ENCODE measurements around the gene ITPR3. TPM values are rescaled to one million over a fixed set of nuclear protein-coding genes. Genes with fewer than 3 reads are reported as not detected.

Gene ITPR3
- total RNA-seq, 4 donors from 2014 or later: 105 to 262 (median 124) TPM

DNA sequence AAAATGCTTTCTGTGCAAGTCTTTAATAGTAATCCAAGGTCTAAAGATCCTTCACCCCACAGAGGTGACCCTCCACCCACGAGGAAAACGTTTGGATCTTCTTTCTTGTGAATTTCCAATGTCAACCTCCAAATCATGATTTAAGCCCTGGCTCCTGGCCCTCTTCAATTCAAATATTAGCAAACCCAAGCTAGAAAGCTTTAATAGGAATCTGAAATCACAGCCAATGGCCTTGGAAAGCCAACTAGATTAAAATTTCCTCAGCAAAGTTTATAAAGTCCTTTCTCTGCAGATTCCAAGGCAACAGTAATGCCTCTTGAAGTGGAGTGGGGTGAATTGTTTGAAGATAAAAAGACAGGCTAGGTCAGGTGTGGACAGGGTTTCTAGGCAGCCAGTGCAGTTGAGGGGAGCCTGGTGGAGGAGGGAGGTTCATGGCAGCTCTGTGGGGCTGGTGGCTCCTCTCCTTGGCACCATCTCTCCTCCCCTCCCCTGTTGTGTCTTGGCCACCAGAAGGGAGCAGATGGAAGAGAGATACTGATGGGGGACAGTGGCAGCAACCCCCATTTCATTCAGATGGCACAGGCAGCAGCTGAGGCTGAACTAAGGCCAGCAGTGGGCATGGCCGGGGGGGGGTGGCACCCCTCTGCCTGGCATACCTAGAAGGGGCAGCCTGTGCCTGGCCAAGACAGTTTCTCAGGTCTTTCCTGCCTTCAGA is 102.4 kb downstream of the ITPR3 start:
- no peaks in the 10 kb centered on the region for H3K9me3 ChIP-seq
- DNase-seq: no peak
- no peak overlapping the region for H3K27ac ChIP-seq
- H3K36me3 ChIP-seq: no peaks in the 10 kb centered on the region
- intact Hi-C loops (cut with DNase I; ENCODE audit: low total_unique reads): no loop called here
- H3K27me3 ChIP-seq: no peaks in the 10 kb centered on the region
- no peak overlapping the region for H3K4me3 ChIP-seq
- H3K4me1 ChIP-seq: no peaks in the 10 kb centered on the region
- 50 to 51% methylated on average over 2 to 3 of the region's 3 CpGs for WGBS, 2 donors (ENCODE audit: low coverage in 1 of 2)
- in situ Hi-C loops (cut with MboI; ENCODE audit: low pct_ligation_motif_present in 1 of 4, low pct_unique_long_range_greater_than_20kb in 1 of 4, low sequenced_read_pairs in 3 of 4): no loop called here
- TF ChIP-seq POLR2A (IDR thresholded peaks at IDR 0.05) (no peak), EP300 (IDR thresholded peaks at IDR 0.05; ENCODE audit: low read depth) (no peak), POLR2AphosphoS5 (IDR thresholded peaks at IDR 0.05) (no peak)
- TF ChIP-seq, protein P1, sequence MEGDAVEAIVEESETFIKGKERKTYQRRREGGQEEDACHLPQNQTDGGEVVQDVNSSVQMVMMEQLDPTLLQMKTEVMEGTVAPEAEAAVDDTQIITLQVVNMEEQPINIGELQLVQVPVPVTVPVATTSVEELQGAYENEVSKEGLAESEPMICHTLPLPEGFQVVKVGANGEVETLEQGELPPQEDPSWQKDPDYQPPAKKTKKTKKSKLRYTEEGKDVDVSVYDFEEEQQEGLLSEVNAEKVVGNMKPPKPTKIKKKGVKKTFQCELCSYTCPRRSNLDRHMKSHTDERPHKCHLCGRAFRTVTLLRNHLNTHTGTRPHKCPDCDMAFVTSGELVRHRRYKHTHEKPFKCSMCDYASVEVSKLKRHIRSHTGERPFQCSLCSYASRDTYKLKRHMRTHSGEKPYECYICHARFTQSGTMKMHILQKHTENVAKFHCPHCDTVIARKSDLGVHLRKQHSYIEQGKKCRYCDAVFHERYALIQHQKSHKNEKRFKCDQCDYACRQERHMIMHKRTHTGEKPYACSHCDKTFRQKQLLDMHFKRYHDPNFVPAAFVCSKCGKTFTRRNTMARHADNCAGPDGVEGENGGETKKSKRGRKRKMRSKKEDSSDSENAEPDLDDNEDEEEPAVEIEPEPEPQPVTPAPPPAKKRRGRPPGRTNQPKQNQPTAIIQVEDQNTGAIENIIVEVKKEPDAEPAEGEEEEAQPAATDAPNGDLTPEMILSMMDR (IDR thresholded peaks at IDR 0.05): no peak

DNA sequence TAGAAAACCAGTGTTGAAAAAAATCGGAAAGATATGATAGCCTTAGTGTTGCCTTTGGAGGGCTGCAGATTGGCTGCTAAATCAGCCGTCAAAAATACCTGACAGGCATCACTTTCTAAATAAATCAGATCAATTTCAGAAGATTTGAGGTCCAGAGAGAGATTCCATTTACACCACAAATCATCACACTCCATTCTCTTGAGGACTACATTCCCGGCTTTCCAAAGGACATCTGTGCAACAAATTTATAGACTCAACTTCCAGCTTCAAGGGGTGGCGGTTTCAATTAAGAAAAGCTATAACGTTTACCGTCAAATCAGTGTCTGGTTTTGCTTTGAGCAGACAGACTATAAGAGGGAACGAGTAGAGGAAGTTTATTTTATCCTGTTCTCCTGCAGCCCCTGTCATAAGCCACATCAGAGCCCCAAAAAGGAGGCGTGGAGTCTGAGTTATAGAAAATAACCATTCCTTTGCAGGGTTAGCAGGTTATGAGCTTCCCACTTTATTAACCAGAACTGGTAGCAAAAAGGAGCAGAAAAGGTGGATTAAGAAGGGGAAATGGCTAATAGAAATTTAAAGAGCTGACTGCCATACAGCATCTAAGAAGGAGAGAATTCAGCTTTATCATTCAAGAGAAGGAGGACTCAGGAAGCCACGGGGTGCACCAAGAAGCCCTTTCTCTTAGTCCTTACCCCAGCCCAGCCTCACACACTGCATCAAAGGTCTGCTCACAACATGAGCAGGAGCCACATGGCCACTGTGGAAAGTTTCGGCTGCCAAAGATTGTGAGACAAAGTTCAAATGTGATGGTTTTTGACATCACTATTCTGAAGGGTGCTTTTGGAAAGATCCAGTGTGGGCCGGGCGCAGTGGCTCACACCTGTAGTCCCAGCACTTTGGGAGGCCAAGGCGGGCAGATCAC is 103.2 kb downstream of the ITPR3 start:
- DNase-seq: no peak
- TF ChIP-seq, protein P1 (IDR thresholded peaks at IDR 0.05): no peak
- TF ChIP-seq EP300 (IDR thresholded peaks at IDR 0.05; ENCODE audit: low read depth) (no peak), POLR2AphosphoS5 (IDR thresholded peaks at IDR 0.05) (no peak)
- intact Hi-C loops (cut with DNase I; ENCODE audit: low total_unique reads) (no loop called here), in situ Hi-C loops (cut with MboI; ENCODE audit: low pct_ligation_motif_present in 1 of 4, low pct_unique_long_range_greater_than_20kb in 1 of 4, low sequenced_read_pairs in 3 of 4) (no loop called here)
- Histone ChIP-seq H3K9me3 (no peaks in the 10 kb centered on the region), H3K4me1 (no peaks in the 10 kb centered on the region), H3K36me3 (no peaks in the 10 kb centered on the region), H3K4me3 (no peak overlapping the region), H3K27me3 (no peaks in the 10 kb centered on the region), H3K27ac (no peak overlapping the region)
- WGBS, 2 donors (ENCODE audit: low coverage in 1 of 2): 62 to 63% methylated on average over 10 to 13 of the region's 13 CpGs

DNA sequence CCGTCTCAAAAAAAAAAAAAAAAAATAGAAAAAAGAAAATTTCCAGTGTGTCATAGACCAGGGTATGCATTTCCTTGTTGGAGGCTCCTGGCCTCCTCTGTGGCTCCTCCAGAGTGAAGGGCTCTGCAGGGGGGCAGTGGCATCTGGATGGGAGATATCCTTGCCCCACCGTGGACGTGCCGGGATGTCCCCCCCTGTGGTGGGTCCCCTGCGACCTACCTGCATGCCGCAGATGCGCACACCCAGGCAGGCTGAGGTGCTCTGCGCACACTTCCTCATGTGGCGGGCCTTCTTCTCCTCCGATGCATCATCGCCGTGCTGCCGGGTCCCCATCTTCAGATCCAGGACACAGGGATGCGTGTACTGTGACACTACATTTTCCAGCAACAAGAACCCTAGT is 104.1 kb downstream of the ITPR3 start:
- Histone ChIP-seq H3K4me1 (no peaks in the 10 kb centered on the region), H3K9me3 (no peaks in the 10 kb centered on the region), H3K27ac (no peak overlapping the region), H3K4me3 (no peak overlapping the region), H3K36me3 (no peaks in the 10 kb centered on the region), H3K27me3 (no peaks in the 10 kb centered on the region)
- in situ Hi-C loops (cut with MboI; ENCODE audit: low pct_ligation_motif_present in 1 of 4, low pct_unique_long_range_greater_than_20kb in 1 of 4, low sequenced_read_pairs in 3 of 4): no loop called here
- TF ChIP-seq POLR2AphosphoS5 (IDR thresholded peaks at IDR 0.05): no peak
- TF ChIP-seq, protein P1 (IDR thresholded peaks at IDR 0.05): no peak
- no peak for TF ChIP-seq EP300 (IDR thresholded peaks at IDR 0.05; ENCODE audit: low read depth)
- TF ChIP-seq POLR2A (IDR thresholded peaks at IDR 0.05): no peak
- WGBS, 2 donors (ENCODE audit: low coverage in 1 of 2): 89 to 94% methylated on average over 9 to 14 of the region's 14 CpGs
- intact Hi-C loops (cut with DNase I; ENCODE audit: low total_unique reads): no loop called here
- no peak for DNase-seq

DNA sequence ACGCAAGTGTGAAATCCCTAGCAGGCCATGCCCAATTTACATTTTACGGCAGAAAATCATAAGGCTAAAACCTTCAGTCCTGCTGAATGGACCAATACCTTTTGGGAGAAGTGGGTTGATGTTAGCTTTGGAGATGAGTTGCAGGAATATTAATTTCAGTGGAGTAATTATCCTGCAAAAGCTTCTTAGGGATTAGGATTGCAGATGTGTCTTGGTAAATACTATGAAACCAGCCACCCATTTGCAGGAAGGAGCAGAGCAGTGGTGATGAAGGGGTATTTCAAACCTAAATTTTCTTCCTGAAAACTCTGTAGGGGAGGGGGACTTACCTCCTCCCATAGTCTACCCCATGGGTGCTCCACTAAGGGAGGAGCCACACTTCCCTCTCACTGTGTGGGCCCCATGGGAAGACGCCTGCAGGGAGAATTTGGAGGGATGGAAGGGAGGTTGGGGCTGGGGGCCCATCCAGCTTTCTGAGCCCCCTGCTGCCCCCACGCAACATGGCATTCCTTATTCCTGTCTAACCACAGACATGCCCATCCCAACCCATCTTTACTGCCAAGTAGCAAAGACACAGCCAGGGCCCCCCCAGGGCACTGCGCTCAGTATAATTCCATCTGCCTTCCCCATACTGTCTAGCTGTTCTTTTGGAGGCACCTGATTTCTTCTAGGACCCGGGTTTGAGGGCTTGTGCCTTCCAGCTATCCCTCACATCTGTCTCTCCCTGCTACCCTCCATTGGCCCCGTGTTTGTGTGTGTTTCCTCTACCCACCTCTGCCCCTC is 105.0 kb downstream of the ITPR3 start:
- WGBS, 2 donors (ENCODE audit: low coverage in 1 of 2): 75 to 91% methylated on average over 2 to 7 of the region's 7 CpGs
- Histone ChIP-seq H3K36me3 (no peaks in the 10 kb centered on the region), H3K27me3 (no peaks in the 10 kb centered on the region), H3K4me1 (no peaks in the 10 kb centered on the region), H3K27ac (no peak overlapping the region), H3K4me3 (no peak overlapping the region), H3K9me3 (no peaks in the 10 kb centered on the region)
- no peak for DNase-seq
- in situ Hi-C loops (cut with MboI; ENCODE audit: low pct_ligation_motif_present in 1 of 4, low pct_unique_long_range_greater_than_20kb in 1 of 4, low sequenced_read_pairs in 3 of 4): no loop called here
- TF ChIP-seq POLR2A (IDR thresholded peaks at IDR 0.05): no peak
- TF ChIP-seq EP300 (IDR thresholded peaks at IDR 0.05; ENCODE audit: low read depth): no peak
- TF ChIP-seq, protein P1 (IDR thresholded peaks at IDR 0.05): no peak
- TF ChIP-seq POLR2AphosphoS5 (IDR thresholded peaks at IDR 0.05): no peak
- intact Hi-C loops (cut with DNase I; ENCODE audit: low total_unique reads): no loop called here

Data from transverse colon (tissue), 4 donors.